ENCODE data around the gene NDUFB1. TPM values are rescaled to one million over a fixed set of nuclear protein-coding genes. Genes with fewer than 3 reads are reported as not detected.
A peak's percentile ranks its signal among the peaks of the same experiment; 100 is the strongest.

Gene NDUFB1
- total RNA-seq, 3 donors from 2014 or later: 138 to 170 (median 142) TPM

DNA sequence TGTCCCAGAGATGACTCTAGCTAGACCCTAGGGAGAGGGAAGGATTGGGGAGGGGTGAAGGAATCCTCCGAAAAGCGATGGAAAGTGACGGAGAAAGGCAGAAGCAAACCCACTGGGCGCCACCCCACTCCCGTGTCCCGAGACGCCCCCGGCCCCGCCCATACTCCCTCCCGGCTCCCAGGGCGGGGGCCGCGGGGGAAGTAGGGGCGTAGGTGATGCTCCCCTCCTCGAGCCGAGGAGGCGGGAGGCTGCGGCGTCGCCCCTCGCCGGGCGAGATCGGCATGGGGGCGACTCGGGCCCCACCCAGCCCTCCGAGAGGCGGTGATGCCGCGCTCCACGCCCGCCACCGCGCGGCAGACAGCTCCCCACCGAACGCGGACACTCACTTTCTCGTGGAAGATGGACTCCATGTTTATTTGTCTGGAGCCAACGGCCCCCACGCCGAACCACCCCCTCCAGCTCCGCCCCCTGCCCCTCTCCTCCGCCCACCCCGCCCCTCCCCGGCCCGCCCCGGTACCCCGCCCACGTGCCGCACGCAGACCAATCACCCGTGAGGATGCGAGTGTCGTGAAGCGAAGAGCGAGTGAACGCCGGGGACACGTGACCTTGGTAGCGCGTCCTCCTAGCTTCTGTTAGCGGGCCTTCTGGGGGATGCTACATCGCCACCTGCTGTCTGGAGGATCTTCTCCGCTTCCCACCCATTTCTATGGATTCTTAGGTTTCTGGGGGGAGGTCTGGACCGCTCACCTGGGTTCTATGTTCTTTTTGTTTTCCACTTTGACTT lies 15.2 kb downstream of the NDUFB1 start, which contains the start of gene ATXN3:
Gene ATXN3 (minus strand): TSS at position 440 of the 784 bp plus-strand sequence. CDS start 30 bp downstream, at position 410.
- Histone ChIP-seq H3K4me1 (ENCODE audit: low read depth) (peaks cover 21% of the 10 kb centered on the region), H3K9me3 (no peaks in the 10 kb centered on the region), H3K36me3 (ENCODE audit: low read depth) (no peaks in the 10 kb centered on the region), H3K4me3 (peak within 1 kb of the TSS; percentile 60)
- ATAC-seq (peak; percentile 97), DNase-seq (peak; percentile 95 to 99 (median 95))
- TF ChIP-seq, protein P1, sequence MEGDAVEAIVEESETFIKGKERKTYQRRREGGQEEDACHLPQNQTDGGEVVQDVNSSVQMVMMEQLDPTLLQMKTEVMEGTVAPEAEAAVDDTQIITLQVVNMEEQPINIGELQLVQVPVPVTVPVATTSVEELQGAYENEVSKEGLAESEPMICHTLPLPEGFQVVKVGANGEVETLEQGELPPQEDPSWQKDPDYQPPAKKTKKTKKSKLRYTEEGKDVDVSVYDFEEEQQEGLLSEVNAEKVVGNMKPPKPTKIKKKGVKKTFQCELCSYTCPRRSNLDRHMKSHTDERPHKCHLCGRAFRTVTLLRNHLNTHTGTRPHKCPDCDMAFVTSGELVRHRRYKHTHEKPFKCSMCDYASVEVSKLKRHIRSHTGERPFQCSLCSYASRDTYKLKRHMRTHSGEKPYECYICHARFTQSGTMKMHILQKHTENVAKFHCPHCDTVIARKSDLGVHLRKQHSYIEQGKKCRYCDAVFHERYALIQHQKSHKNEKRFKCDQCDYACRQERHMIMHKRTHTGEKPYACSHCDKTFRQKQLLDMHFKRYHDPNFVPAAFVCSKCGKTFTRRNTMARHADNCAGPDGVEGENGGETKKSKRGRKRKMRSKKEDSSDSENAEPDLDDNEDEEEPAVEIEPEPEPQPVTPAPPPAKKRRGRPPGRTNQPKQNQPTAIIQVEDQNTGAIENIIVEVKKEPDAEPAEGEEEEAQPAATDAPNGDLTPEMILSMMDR (IDR thresholded peaks at IDR 0.05): peak; percentile 68
- intact Hi-C loops (cut with DNase I, micrococcal nuclease): no loop called here

DNA sequence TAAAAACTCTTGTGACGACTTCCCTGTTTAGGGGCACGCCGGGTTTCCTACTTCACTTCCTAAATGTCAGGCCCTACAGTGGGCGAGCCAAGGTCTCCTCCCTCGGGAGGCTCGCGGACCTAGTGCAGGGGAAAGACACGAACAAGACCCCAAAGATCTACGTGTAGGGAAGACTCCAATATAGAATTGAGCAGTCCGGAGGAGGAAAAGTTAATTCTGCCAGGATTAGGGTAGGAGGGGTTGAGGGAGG lies 15.7 kb downstream of the NDUFB1 start:
- intact Hi-C loops (cut with DNase I, micrococcal nuclease): no loop called here
- Histone ChIP-seq H3K36me3 (ENCODE audit: low read depth) (no peaks in the 10 kb centered on the region), H3K4me3 (peak overlapping the region; percentile 60), H3K4me1 (ENCODE audit: low read depth) (peaks cover 21% of the 10 kb centered on the region), H3K9me3 (no peaks in the 10 kb centered on the region)
- DNase-seq (peak; percentile 56 to 67 (median 66)), ATAC-seq (peak; percentile 37)
- TF ChIP-seq, protein P1 (IDR thresholded peaks at IDR 0.05): no peak

DNA sequence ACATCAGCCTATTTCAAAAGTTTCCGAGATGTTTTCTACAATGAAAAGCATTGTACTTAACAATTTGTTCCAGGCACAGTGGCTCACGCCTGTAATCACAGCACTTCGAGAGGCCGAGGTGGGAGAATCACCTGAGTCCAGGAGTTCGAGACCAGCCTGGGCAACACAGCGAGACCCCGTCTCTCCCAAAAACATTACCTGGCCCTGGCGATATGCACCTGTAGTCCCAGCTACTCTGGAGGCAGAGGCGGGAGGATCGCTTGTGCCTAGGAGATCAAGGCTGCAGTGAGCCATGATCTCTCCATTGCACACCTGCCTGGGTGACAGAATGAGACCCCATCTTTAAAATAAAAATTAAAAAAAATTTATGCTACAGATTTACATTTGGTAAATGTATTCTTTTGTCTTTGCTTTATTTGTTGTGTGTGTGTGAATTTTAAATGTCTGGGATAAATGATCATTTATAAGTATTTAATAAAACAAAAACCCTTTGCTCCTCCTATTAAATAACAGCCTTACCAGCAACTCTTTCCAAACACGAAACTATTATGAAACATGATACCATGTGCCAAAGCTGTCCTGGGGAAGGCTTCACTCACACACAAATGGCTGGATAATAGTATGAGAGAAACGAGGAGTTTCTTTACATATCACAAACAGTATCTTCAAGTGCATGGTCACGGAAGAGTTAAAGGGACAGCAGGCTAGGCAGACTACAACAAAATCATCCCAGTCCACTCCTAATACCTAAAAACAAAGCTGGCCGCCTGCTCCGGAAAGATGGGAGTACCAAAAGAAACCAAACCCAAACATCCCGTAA lies 16.2 kb downstream of the NDUFB1 start:
- Histone ChIP-seq H3K4me3 (peak overlapping the region; percentile 60), H3K36me3 (ENCODE audit: low read depth) (no peaks in the 10 kb centered on the region), H3K4me1 (ENCODE audit: low read depth) (peaks cover 23% of the 10 kb centered on the region), H3K9me3 (no peaks in the 10 kb centered on the region)
- TF ChIP-seq, protein P1 (IDR thresholded peaks at IDR 0.05): no peak
- no peak for ATAC-seq
- intact Hi-C loops (cut with DNase I, micrococcal nuclease): no loop called here
- no peak for DNase-seq

DNA sequence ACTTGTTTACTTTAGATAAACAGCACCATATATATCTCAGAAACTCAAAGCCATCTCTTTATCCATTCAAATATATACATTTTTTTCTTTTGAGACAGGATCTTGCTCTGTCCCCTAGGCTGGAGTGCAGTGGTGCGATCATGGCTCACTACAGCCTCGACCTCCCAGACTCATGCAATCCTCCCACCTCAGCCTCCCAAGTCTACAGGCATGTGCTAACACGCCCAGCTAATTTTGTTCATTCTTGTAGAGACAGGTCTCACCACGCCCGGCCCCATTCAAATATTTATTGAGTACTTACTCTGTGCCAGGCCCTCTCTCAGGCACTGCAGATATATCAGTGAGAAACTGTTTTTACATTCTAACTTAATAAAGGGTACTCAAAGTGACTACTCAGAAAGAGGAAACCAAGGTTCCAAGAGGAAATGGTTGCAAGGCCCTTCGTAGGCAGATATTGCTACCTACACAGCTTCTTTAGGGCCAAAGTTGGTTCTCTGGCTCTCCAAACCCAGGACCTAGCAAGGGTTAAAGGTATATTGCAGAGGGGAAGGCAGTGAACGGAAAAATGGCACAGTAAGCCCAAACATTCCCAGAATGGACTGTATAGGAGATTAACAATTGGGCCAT lies 18.0 kb downstream of the NDUFB1 start:
- ATAC-seq (no peak), DNase-seq (no peak)
- no peak overlapping the region for H3K4me3 ChIP-seq
- H3K36me3 ChIP-seq (ENCODE audit: low read depth): no peaks in the 10 kb centered on the region
- TF ChIP-seq, protein P1 (IDR thresholded peaks at IDR 0.05): no peak
- intact Hi-C loops (cut with DNase I, micrococcal nuclease): no loop called here
- H3K4me1 ChIP-seq (ENCODE audit: low read depth): peaks cover 26% of the 10 kb centered on the region
- H3K9me3 ChIP-seq: no peaks in the 10 kb centered on the region

DNA sequence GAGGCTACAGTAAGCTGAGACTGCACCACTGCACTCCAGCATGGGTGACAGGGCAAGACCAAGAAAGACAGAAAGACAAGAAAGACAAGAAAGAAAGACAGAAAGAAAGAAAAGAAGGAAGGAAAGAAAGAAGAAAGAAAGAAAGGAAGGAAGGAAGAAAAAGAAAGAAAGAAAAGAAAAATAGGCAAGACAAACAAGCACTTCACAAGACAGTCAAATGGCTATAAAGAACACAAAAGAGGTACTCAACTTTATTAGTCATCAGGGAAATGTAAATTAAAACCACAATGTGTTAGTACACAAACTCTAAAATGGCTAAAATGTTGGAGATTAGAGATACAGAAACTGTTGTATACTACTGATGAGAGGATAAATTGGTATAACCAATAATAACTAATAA lies 21.7 kb downstream of the NDUFB1 start:
- Histone ChIP-seq H3K4me1 (ENCODE audit: low read depth) (peaks cover 22% of the 10 kb centered on the region), H3K4me3 (no peak overlapping the region), H3K36me3 (ENCODE audit: low read depth) (no peaks in the 10 kb centered on the region), H3K9me3 (no peaks in the 10 kb centered on the region)
- TF ChIP-seq, protein P1 (IDR thresholded peaks at IDR 0.05): no peak
- DNase-seq (no peak), ATAC-seq (no peak)
- intact Hi-C loops (cut with DNase I, micrococcal nuclease): no loop called here
